AG08395 (cell line): ENCODE measurements around the gene SNX24.
"Not testable (repeated sequence)": the region's sequence is repeated elsewhere in the genome, so short reads cannot be mapped to it uniquely, and the experiment has no call there.

ENCODE experiments used
- DNase-seq: peaks from one replicate; pipeline ENCODE4 v3.0.0; 2012; ENCODE audit warnings: mixed read lengths, low spot score

The SNX24 gene, protein sequence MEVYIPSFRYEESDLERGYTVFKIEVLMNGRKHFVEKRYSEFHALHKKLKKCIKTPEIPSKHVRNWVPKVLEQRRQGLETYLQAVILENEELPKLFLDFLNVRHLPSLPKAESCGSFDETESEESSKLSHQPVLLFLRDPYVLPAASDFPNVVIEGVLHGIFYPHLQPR

GRCh38 chr5:122845229-122846050, at the start of gene SNX24:
Gene SNX24, plus strand, starts transcription at chr5:122845613. Its CDS starts 21 bp downstream, at chr5:122845634.
- peak; percentile 83 for DNase-seq

DNA sequence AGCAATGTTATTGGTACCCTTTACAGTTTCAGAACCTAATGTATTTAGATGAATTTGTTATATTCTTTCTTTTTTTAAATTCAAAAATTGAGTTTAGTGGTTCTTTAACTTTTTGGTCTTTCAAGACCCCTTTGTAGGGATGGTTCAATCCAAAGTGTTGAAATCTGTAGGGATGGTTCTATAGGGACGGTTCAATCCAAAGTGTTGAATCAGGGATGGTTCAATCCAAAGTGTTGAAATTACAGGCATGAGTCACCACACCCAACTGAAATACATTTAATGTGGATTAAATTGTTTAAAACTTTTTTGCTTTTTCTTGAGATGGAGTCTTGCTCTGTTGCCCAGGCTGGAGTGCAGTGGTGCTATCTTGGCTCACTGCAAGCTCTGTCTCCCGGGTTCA, 39.9 kb upstream of the SNX24 start:
- no peak for DNase-seq

GRCh38 chr5:122810405-122810804, 35.0 kb upstream of the SNX24 start:
- DNase-seq = no peak

DNA sequence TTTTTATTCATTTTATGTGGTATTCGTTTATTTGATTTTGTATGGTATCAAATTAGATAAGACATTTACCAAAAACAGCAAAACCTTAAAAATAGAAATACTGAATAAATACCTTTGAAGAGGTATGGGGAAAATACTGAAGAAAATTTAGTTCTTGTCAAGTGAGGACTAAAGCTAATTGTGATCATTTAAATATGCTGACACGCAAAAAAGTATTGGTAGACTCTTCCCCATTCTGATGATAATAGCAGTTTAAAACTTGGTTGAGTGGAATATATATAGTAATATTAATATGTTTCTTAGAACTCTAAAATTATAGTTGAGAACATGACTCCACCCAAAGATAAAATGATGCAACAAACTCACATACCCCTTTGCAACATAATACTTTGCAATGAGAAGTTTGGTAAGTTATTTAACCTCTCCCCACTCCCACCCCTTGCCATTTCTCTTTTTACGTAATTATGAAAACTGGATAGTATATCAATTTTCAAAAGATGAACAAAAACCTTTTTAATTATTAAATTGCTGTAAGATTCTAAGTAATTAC, 30.1 kb upstream of the SNX24 start:
- no peak for DNase-seq

- DNase-seq = no peak
Measured at GRCh38 chr5:122816756-122817155, 28.7 kb upstream of the SNX24 start.

GRCh38 chr5:122831984-122832383, 13.4 kb upstream of the SNX24 start:
- no peak for DNase-seq

GRCh38 chr5:122835681-122836080, 9.7 kb upstream of the SNX24 start:
- no peak for DNase-seq

- DNase-seq = no peak
Measured at GRCh38 chr5:122836947-122837346, 8.5 kb upstream of the SNX24 start.

- DNase-seq = no peak
Measured at GRCh38 chr5:122839731-122840130, 5.7 kb upstream of the SNX24 start.

GRCh38 chr5:122842016-122842580, 3.3 kb upstream of the SNX24 start:
- DNase-seq = no peak

DNA sequence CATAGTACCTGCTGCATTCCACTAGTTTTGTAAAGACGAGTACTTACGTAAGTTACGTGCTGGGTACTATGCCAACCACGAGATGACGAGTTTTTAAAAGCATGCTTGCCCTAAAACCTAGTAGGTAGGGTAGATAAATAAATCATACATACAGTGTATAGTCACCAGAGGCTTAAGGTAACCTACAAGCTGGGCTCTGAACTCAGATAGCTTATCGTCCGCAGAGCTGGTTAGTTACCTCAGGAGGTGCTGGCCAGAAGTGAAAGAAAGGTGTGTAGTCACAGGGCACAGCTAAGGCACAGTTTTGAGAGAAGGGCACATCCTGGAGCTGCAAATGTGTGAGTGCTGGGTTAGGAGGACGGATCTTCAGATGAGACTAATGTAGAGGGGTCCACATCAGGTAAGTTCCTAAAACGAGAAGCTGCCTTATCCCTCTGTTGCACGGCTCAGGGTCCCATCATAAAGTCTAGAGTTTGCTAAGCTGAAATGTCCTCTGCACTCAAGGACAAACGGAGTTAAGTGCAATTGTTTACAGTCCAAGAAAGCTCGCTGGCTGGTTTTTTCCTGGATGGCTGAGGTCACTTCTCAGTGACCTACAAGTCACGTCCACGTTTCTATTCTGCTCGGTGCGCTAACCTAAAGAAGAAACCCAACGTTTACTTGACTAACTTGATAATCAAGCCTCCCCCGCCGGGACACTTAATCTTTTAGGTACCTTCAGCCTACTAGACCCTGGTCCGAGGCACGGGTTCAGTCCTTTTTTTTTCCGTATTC, 1.1 kb upstream of the SNX24 start:
- DNase-seq = no peak

DNA sequence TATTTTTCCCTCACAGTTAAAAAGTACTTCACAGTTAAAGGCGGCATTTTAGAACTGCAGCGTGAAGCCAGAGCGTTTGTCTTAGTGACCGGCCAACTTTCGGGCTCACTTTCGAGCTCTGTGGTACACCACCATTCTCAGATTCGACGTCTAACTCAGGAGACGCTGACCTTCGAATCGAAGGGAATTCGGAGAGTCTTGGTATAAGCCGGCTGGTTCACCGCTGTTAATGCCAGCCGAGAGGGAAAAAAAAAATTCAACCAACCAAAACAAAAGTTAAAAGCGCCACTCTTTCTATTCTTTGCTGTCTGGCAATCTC, 544 bp upstream of the SNX24 start:
- no peak for DNase-seq

GRCh38 chr5:122846051-122846550, 688 bp downstream of the SNX24 start:
- peak; percentile 53 for DNase-seq

- no peak for DNase-seq
Measured at GRCh38 chr5:122847687-122848081, 2.3 kb downstream of the SNX24 start.

DNA sequence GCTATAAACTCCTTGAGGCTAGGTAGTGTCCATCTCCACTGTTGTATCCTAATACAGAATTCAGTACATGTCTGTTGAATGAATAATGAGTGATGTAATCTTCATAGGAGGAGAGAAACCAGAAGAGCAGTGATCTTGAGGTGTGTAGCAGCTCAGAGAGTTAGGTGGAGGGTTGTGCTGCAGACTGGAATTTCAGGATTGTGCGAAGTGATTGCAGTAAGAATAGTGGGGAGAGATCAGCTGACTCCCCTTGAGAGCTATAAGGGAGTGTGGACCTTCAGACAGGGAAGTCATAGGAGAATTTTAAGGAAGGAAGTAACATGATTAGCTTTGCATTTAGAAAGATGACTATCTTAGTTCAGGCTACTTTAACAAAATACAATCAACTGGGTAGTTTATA, 4.4 kb downstream of the SNX24 start:
- no peak for DNase-seq

- not testable (repeated sequence) for DNase-seq
Measured at GRCh38 chr5:122857538-122857937, 12.1 kb downstream of the SNX24 start.

DNA sequence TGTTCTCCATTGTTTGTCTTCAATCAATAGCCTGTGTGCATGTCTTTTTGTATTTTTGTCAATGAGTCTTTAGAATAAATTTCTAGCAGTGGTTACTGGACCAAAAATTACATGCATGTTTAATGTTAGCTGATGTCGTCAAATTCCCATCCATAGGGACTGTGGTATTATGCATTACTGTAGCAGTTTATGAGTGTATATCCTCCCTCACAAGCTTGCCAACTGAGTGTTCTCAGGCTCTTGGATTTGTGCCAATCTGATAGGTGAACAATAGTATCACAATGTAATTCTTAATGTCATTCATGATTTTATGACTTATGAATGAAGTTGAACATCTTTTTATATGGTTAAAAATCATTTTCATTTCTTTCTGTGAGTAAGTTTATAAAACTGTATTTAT, 13.0 kb downstream of the SNX24 start:
- no peak for DNase-seq

GRCh38 chr5:122863240-122863639, 17.8 kb downstream of the SNX24 start:
- no peak for DNase-seq

- no peak for DNase-seq
Measured at GRCh38 chr5:122863721-122864120, 18.3 kb downstream of the SNX24 start.

- DNase-seq = no peak
Measured at GRCh38 chr5:122864400-122864799, 19.0 kb downstream of the SNX24 start.

DNA sequence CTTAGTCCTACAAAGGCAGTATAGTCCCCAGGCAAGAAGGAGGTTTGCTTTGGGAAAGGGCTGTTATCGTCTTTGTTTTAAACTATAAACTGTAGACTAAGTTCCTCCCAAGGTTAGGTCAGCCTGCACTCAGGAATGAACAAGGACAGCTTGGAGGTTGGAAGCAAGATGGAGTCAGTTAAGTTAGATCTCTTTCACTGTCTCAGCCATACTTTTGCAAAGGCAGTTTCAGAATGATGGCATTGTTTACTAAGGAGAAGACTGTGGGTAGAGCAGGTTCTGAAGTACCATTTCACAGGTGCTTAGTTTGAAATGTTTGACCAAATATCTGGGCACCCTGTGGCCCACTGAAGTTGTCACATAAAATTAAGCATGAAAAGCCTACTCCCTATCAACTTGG, 19.4 kb downstream of the SNX24 start:
- no peak for DNase-seq

- DNase-seq = peak; percentile 84
Measured at GRCh38 chr5:122870219-122870856, 24.9 kb downstream of the SNX24 start.
